PC-9 (cell line): ENCODE data around the gene SMCO3. TPM values are rescaled to one million over a fixed set of nuclear protein-coding genes. Genes with fewer than 3 reads are reported as not detected.

Experiments
- BruUV-seq: library from RNA; stranded (reverse); fragments of 400-500 nt; replicated peaks from 2 replicates; lab custom pipeline; 2021; lab: Mats Ljungman, UMichigan
- CTCF ChIA-PET: fragments of 300-600 bp; sonication (Branson Sonifier 250); formaldehyde crosslinking; loops from one replicate; lab custom pipeline; 2022; ENCODE audit warnings: antibody characterized with exemption; lab: Charles Lee
- POLR2A ChIA-PET: fragments of 300-600 bp; sonication (Branson Sonifier 250); formaldehyde crosslinking; loops from one replicate; lab custom pipeline; 2022; ENCODE audit warnings: antibody characterized with exemption; ENCODE audit not compliant: unreplicated experiment; lab: Charles Lee
- DNase-seq, 2 experiments: peaks; one replicate each; pipeline versions ENCODE4 v3.0.0 to v3.0.0-alpha.2; 2015 to 2022; ENCODE audit warnings: mixed read lengths in 1 of 2
- H2AFZ ChIP-seq: fragments of 200-600 bp; sonication (generic); 2 replicates; pipeline ENCODE4 v1.8.1; 2017; ENCODE audit warnings: antibody characterized with exemption
- H3F3A ChIP-seq: fragments of 200-600 bp; sonication (generic); 2 replicates; pipeline ENCODE4 v1.8.1; 2017; ENCODE audit warnings: antibody characterized with exemption, mild to moderate bottlenecking, low read depth; ENCODE audit not compliant: insufficient read depth
- H3K27ac ChIP-seq: fragments of 200-600 bp; sonication (generic); 2 replicates; pipeline ENCODE4 v1.6.1; 2016; ENCODE audit warnings: mixed run types
- H3K27me3 ChIP-seq: fragments of 200-600 bp; sonication (generic); 2 replicates; pipeline ENCODE4 v1.6.1; 2016; ENCODE audit warnings: low read depth, mixed run types; ENCODE audit not compliant: insufficient read depth
- H3K36me3 ChIP-seq: fragments of 200-600 bp; sonication (generic); 2 replicates; pipeline ENCODE4 v1.6.1; 2016; ENCODE audit warnings: low read depth, mixed run types
- H3K4me1 ChIP-seq: fragments of 200-600 bp; sonication (generic); replicated peaks from 2 replicates; pipeline ENCODE4 v1.6.1; 2016; ENCODE audit warnings: mixed run types; ENCODE audit not compliant: insufficient read depth
- H3K4me2 ChIP-seq: fragments of 200-600 bp; sonication (generic); 2 replicates; pipeline ENCODE4 v1.6.1; 2017; ENCODE audit warnings: mixed run types
- H3K4me3 ChIP-seq: fragments of 200-600 bp; sonication (generic); 2 replicates; pipeline ENCODE4 v1.6.1; 2016; ENCODE audit warnings: mixed run types
- H3K79me2 ChIP-seq: fragments of 200-600 bp; sonication (generic); 2 replicates; pipeline ENCODE4 v1.6.1; 2017; ENCODE audit warnings: low read depth, mixed run types
- H3K9me2 ChIP-seq: fragments of 200-600 bp; sonication (generic); 2 replicates; pipeline ENCODE4 v1.8.1; 2017; ENCODE audit warnings: mild to moderate bottlenecking; ENCODE audit not compliant: insufficient read depth
- H3K9me3 ChIP-seq: fragments of 200-600 bp; sonication (generic); 2 replicates; pipeline ENCODE4 v1.8.1; 2016; ENCODE audit warnings: low read depth; ENCODE audit not compliant: insufficient read depth
- H4K20me1 ChIP-seq: fragments of 200-600 bp; sonication (generic); 2 replicates; pipeline ENCODE4 v1.8.1; 2017; ENCODE audit not compliant: insufficient read depth
- EZH2 ChIP-seq: fragments of 200-600 bp; sonication (generic); IDR thresholded peaks from 2 replicates; pipeline ENCODE4 v1.8.0; 2017; ENCODE audit warnings: antibody characterized with exemption, low read depth
- intact Hi-C: fragments of 100-400 bp; cut with micrococcal nuclease; formaldehyde crosslinking; loops from one replicate; pipeline ENCODE4 v1.10.0; 2022; ENCODE audit not compliant: unreplicated experiment
- total RNA-seq: library from RNA; stranded (reverse); gene quantifications from 2 replicates; pipeline ENCODE4 v1.2.3, GENCODE V29; 2021
- TF ChIP-seq, protein P1 (sequence below): fragments of 200-600 bp; sonication (generic); conservative IDR thresholded peaks from 2 replicates; pipeline ENCODE4 v1.6.1; 2017; ENCODE audit warnings: mixed run types, antibody characterized with exemption, mild to moderate bottlenecking, moderate library complexity

SMCO3 gene
- total RNA-seq, 1 experiment from 2014 or later, result not detected

DNA sequence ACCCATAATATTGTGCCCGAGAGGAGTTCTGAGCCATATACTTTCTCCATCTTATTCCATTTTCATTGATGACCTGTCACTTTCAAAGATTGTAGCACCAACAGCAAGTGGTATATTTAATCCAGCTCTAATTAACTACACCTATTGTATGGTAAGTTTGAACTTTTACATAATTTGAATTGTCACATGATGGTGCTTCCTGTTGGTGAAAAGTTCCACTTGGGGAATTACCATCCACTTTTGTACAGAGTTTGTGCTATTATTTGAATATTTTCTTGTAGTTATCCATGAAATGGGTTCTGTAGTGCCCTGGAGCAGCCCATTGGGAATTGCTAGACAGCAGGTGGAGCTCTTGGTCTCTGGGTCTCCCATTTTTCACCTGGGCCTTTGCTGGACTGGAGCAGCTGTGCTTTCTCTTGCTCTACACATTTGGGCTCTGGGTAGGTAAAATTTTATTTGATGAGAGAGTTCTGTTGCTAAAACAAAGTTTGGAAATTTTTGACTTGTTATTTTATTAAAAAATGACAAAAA lies 3.0 kb downstream of the SMCO3 start:
- POLR2A ChIA-PET, result interaction anchor here (0.5 to 0.7 kb wide), 4 partner anchors 18 to 446 kb away, joined by 3 to 8 read pairs (median 6); partner anchors contain the start of gene ATF7IP
- H3K27ac ChIP-seq, result no peak overlapping the region
- H3K27me3 ChIP-seq, result no peaks in the 10 kb centered on the region
- intact Hi-C loops, result loop anchor here (1.0 to 10.0 kb wide), 7 partner anchors 34 to 712 kb away; partner anchors contain the start of gene RERG
- no peaks in the 10 kb centered on the region for H4K20me1 ChIP-seq
- peak in 1 of 2 experiments; percentile 63 for DNase-seq
- H3F3A ChIP-seq, result no peaks in the 10 kb centered on the region
- CTCF ChIA-PET, result interaction anchor here (0.7 to 2.4 kb wide), 6 partner anchors 26 to 538 kb away, joined by 3 to 19 read pairs (median 3); partner anchors contain the start of gene RERG
- H3K4me3 ChIP-seq, result no peak overlapping the region
- TF ChIP-seq EZH2, result no peak
- TF ChIP-seq, protein P1, sequence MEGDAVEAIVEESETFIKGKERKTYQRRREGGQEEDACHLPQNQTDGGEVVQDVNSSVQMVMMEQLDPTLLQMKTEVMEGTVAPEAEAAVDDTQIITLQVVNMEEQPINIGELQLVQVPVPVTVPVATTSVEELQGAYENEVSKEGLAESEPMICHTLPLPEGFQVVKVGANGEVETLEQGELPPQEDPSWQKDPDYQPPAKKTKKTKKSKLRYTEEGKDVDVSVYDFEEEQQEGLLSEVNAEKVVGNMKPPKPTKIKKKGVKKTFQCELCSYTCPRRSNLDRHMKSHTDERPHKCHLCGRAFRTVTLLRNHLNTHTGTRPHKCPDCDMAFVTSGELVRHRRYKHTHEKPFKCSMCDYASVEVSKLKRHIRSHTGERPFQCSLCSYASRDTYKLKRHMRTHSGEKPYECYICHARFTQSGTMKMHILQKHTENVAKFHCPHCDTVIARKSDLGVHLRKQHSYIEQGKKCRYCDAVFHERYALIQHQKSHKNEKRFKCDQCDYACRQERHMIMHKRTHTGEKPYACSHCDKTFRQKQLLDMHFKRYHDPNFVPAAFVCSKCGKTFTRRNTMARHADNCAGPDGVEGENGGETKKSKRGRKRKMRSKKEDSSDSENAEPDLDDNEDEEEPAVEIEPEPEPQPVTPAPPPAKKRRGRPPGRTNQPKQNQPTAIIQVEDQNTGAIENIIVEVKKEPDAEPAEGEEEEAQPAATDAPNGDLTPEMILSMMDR, result peak; percentile 66
- H3K36me3 ChIP-seq, result no peaks in the 10 kb centered on the region
- H3K9me3 ChIP-seq, result no peaks in the 10 kb centered on the region
- no peak overlapping the region for H2AFZ ChIP-seq
- BruUV-seq, result no TSS peak
- H3K4me2 ChIP-seq, result no peak overlapping the region
- H3K79me2 ChIP-seq, result no peaks in the 10 kb centered on the region
- no peaks in the 10 kb centered on the region for H3K4me1 ChIP-seq
- H3K9me2 ChIP-seq, result no peaks in the 10 kb centered on the region

DNA sequence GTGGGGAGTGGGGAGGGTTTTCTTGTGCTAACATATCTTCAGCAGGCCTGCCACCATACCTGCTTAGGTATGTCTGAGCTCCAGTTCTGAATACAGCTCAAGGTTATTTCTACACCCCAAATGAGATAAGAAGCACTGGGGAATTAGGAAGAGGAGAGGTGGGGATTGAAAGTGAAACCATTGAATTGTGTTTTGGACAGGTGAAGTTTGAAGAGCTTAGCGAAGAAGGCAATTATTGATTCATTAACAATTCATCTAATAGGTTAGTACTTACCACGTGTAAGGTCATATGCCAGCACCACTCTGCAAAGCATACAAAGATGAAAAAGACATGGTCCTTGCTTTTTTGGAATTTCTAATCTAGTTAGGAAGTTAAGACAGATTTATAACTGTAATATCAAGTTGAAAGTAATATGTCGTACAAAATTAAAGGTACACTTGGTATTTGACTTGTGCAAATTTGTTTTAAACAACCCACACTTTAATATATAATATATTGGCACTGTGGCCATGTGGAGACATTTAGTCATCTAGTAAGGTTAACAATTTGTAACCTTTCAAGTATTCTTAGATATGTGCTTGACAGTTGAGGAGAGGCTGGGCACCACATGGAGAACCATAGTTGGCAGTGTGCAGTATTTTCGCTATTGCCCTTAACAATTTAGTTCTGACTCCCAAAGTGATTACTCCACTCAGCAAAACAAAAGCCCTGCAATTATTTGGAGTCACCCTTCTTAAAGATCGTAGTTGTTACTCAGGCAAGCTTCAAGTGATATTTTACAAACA lies 3.6 kb downstream of the SMCO3 start:
- H2AFZ ChIP-seq, result no peak overlapping the region
- H3K9me2 ChIP-seq, result no peaks in the 10 kb centered on the region
- no peak for DNase-seq
- H3K27me3 ChIP-seq, result no peaks in the 10 kb centered on the region
- intact Hi-C loops, result loop anchor here (2.0 to 10.0 kb wide), 3 partner anchors 178 to 712 kb away; partner anchors contain the start of gene RERG
- TF ChIP-seq, protein P1, result no peak
- TF ChIP-seq EZH2, result no peak
- H3K79me2 ChIP-seq, result no peaks in the 10 kb centered on the region
- ChIA-PET CTCF (interaction anchor here (0.6 to 2.4 kb wide), 7 partner anchors 27 to 537 kb away, joined by 3 to 19 read pairs (median 3); partner anchors contain the start of gene RERG), POLR2A (interaction anchor here (0.5 to 0.6 kb wide), 4 partner anchors 16 to 445 kb away, joined by 3 to 14 read pairs (median 8); partner anchors contain the start of gene ATF7IP)
- H3K4me1 ChIP-seq, result 0 out of 2 replicates have a peak, but pooled peaks cover 2% of the 10 kb centered on the region
- H3K36me3 ChIP-seq, result no peaks in the 10 kb centered on the region
- no peaks in the 10 kb centered on the region for H3K9me3 ChIP-seq
- H3K4me2 ChIP-seq, result no peak overlapping the region
- H3K27ac ChIP-seq, result no peak overlapping the region
- no peaks in the 10 kb centered on the region for H4K20me1 ChIP-seq
- no peaks in the 10 kb centered on the region for H3F3A ChIP-seq
- no peak overlapping the region for H3K4me3 ChIP-seq
- no TSS peak for BruUV-seq

DNA sequence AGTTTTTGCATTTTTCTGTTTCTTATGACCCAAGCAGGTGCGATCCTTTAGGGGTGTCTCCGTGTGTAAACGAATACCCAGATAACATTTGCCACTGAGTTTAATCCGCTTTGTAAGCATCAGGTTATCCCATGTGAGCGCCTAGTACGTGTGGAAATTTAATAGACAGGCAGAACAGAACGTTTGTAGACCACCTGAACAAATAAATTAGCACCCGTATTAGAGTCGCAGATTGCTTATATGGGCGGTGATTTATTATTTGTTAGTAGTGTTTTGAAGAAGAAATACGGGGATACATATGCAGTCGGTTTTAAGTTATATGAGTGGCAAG lies 10.2 kb downstream of the SMCO3 start:
- Histone ChIP-seq H3K79me2 (peaks cover 51% of the 10 kb centered on the region), H3F3A (no peaks in the 10 kb centered on the region)
- no peak for DNase-seq

More for the DNA sequence above, 10.2 kb downstream of the SMCO3 start:
- Histone ChIP-seq H3K4me2 (peak overlapping the region; percentile 91), H3K4me1 (peaks cover 23% of the 10 kb centered on the region), H2AFZ (peak overlapping the region; percentile 88), H3K27ac (peak overlapping the region; percentile 28), H4K20me1 (no peaks in the 10 kb centered on the region), H3K36me3 (0 out of 2 replicates have a peak, but pooled peaks cover 18% of the 10 kb centered on the region), H3K27me3 (no peaks in the 10 kb centered on the region), H3K4me3 (peak overlapping the region; percentile 96), H3K9me3 (no peaks in the 10 kb centered on the region), H3K9me2 (no peaks in the 10 kb centered on the region)
- CTCF ChIA-PET, result interaction anchor here (0.6 to 1.7 kb wide), 3 partner anchors 30 to 566 kb away, joined by 3 to 5 read pairs (median 3); a partner anchor contains a TSS
- BruUV-seq, result TSS peak; percentile 86
- intact Hi-C loops, result loop anchor here (1.0 to 2.0 kb wide), 3 partner anchors 29 to 193 kb away; a partner anchor contains a TSS
- no peak for TF ChIP-seq EZH2
- TF ChIP-seq, protein P1, result no peak
- POLR2A ChIA-PET, result interaction anchor here (0.5 to 1.7 kb wide), 11 partner anchors 26 to 454 kb away, joined by 3 to 21 read pairs (median 7); partner anchors contain the start of gene RERG
